Measurements from ENCODE around the gene CHAD.

DNA sequence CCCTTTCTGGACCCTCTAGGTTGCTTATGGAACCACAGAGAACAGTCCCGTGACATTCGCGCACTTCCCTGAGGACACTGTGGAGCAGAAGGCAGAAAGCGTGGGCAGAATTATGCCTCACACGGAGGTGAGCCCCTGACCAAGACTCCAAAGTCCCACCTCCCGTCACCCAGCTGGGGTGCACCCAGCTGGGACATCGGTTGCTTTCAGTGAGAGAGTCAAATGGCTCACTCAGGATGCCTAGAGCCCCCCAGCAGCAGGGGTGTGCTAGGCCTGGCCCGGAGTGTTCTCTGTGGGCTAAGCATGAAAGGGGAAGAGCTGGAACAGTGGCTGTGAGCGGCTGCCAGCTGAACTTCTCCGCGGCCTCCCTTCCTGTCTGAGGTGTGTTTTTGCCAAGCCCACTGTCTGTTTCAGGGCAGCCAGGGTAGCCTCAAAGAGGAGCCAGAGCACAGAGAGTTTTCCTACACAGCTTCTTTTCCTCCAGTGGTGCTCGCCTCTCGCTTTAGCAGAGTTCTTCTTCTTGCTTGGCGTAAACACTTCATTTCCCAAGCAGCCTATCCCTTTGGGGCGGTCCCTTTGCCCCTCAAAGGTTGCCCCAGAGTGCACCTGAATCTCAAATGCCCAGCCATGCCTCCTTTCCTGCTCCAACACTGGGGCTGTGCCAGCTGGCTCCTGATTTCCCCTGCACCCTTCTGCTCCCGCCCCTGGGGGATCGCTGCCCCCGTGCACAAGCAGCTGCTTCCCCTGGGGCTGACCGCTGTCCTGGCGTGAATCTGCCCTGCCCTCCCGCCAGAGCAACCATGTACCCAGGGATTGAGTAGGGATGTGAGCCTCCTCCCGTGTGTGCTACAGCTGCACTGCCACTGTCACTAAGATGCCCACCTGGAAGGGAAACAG lies 2.6 kb upstream of the CHAD start:
- TF ChIP-seq, protein P1, sequence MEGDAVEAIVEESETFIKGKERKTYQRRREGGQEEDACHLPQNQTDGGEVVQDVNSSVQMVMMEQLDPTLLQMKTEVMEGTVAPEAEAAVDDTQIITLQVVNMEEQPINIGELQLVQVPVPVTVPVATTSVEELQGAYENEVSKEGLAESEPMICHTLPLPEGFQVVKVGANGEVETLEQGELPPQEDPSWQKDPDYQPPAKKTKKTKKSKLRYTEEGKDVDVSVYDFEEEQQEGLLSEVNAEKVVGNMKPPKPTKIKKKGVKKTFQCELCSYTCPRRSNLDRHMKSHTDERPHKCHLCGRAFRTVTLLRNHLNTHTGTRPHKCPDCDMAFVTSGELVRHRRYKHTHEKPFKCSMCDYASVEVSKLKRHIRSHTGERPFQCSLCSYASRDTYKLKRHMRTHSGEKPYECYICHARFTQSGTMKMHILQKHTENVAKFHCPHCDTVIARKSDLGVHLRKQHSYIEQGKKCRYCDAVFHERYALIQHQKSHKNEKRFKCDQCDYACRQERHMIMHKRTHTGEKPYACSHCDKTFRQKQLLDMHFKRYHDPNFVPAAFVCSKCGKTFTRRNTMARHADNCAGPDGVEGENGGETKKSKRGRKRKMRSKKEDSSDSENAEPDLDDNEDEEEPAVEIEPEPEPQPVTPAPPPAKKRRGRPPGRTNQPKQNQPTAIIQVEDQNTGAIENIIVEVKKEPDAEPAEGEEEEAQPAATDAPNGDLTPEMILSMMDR (IDR thresholded peaks at IDR 0.05; ENCODE audit: low read length), result no peak
- TF ChIP-seq EZH2phosphoT487 (IDR thresholded peaks at IDR 0.05; ENCODE audit: low read length), result no peak
